ENCODE data around the gene KIF7.

Gene KIF7

GRCh38 chr15:89671687-89672086 is 16.4 kb upstream of the KIF7 start:
- no peak for DNase-seq

DNA sequence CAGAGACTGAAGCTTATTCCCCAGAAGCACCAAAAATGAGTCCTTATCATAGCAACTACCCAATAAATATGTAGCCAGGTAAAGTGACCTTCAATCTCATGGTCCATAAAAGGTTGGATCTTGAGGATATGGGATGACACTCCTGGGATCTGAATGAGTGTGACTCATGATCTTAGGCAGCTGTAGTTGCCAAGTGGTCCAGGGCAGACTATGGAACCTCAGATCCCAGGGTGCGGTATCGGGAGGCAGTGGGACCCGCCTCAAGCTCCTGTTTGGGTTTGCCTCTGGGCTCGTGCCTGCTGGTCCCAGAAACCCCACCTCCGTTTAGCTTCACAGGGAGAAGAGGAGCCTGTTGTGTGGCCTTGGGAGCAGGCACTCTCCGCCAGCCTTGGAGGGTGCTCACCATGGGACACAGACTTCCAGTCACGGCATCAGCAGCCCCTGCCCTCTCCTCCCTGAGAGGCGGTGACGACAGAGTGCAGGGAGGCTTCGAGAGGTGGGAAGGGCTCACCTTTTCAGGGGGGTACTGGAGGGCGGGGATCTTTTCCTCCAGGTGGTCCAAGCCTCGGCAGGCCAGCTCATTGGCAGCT is 15.8 kb upstream of the KIF7 start:
- no peak for DNase-seq

DNA sequence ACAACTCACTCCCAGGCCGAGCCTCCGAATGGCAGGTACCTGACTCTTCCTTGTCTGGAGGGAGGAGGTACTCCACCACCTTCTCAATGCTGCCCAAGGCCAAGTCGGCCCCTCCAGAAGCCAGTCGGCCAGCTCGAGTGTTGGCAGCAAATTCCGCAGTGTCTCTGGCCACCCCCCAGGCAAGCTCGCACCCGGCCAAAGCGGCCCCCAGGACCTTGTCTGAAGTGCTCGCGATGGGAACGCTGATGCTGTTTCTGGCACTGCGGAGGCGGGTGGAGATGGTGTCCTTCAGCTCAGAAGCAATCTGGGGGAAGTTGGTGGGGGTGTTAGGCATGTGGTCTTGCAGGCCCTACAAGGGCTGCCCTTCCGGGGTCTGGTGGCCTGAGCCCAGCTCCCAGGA is 14.7 kb upstream of the KIF7 start:
- peak in 1 of 58 donors; percentile 15 for DNase-seq

- no peak for DNase-seq
Measured at GRCh38 chr15:89669309-89669865, 14.1 kb upstream of the KIF7 start.

DNA sequence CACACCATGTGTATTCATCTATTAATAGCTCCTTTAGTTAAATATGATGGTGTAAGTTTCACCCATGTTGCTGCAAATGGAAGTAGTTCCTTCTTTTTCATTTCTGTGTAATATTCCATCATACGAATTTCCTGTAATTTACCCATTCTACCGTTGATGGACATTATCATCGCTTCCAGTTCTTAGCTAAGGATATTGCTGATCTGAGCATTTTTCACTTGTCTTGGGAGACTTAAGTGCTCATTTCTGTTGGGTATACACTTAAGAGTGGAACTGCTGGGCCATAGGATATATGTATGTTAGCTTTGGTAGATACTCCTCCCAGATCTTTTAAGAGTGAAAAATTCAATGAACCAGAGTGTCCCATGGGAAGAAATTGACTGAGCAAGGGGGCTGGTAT is 12.9 kb upstream of the KIF7 start:
- DNase-seq, result no peak

- no peak for DNase-seq
Measured at GRCh38 chr15:89667706-89667960, 12.4 kb upstream of the KIF7 start.

DNA sequence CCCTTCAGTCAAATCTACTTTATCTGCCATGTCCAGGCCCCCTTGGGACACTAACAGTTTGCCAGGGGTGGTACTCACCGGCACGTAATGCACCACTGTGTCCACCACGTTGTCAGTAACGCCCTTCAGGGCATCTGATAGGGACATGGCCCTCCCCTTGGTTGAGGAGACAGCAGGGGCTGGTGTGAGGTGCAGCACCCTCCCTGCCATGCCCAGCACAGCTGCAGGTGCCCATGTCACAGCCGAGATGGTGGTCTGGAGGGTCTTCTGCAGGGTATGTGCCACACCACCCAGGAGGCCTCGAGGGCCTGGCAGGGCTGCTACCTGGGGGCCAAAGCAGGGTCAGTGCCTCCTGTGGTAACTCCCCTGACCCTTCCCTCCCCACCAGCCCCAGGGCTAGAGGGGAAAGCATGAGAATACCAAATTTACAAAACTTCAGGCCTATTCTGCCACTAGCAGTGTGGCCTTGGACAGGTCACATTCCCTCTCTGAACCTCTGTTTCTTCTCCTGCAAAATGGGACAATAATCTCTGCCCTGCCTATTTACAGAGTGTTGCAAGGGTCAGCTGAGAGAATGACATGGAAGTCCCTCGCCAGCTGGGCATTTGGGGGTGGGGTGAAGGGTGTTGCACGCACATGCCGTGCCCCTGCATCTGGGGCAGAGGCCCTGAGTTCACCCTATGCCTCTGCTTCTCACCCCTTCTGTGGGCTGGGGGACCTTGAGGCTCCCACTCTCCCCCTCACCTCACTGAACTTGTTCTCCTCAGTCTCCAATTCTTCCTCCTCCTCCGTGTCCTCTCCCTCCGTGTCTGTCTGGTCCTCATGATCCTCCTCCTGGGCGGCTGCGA is 11.8 kb upstream of the KIF7 start:
- DNase-seq, result no peak

GRCh38 chr15:89666184-89666857 is 11.1 kb upstream of the KIF7 start:
- peak in 1 of 58 donors; percentile 44 for DNase-seq

GRCh38 chr15:89665449-89666181 is 10.3 kb upstream of the KIF7 start:
- DNase-seq, result peak in 11 of 58 donors; percentile 9 to 57 (median 38)

DNA sequence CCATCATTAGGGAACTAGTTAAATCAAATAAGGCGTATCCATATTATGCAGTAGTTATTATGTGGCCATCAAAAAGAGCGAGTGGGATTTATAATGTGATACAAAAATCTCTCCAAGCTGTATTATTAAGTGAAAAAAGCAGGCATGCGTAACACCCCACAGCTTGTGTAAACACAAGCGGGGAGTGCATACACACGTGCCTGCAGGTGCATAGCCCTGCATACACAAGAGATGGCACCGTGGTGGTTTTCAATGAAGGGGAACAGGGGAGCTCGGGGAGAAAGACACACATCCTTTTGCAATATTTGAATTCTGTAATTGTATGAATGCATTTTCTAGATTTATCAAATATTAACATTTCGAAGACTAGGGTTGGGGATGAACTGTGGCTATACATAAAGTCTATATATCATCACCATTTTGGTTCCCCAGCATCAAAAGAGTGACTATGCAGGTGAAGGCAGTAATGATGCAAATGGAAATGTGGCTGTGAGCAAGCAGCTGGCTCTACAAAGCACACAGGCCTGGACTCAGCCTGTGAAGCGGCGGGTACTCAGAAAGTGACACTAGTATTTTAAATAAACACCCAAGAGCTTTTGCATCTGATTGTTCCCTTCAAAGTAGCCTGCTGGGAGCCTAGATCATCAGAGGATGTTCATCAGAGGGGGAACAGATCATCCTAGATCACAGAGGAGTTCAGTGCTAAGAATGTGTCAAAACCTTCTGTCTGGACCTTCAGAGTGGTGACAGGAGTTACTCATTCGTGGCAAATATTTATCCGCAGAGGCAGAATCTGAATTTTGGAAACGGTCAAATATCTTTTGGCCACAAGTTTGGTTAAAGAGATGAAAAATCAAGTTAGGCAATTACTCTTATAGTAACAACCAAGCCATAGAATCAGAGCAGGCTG is 9.4 kb upstream of the KIF7 start:
- DNase-seq, result no peak

DNA sequence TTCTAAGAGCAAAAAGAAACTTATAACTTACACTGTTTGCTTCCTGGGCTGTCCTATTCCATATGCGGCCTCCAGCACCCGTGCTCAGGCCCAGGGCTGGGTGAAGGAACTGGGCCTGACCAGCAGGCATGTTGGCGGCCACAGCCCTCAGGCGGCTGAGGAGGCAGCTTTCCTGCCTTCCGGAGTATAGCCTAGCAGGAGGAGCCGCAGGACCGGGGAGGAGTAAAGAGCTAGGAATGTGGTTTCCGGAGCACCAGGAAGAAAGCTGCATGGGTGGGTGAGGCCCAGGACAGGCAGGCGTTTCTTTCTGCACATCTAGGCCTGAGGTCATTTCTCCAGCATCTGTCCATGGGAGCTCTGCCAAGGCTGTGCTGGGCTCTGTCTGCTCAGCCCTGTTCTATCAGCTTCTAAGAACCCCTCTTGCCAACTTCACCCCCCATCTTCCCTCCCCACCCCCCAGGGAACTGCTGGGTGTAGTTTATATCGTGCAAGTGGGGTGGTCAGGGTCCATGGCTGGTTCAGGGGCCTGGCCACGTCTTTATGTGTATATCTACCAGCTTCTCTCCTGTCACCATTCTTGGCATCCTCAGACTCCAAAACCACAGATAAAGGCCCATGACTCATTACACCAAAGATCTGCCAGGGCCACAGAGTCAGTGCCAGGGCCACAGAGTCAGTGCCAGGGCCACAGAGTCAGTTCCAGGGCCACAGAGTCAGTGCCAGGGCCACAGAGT is 7.8 kb upstream of the KIF7 start:
- no peak for DNase-seq

GRCh38 chr15:89660556-89660955 is 5.3 kb upstream of the KIF7 start:
- DNase-seq, result no peak

GRCh38 chr15:89659295-89659694 is 4.0 kb upstream of the KIF7 start:
- DNase-seq, result no peak

DNA sequence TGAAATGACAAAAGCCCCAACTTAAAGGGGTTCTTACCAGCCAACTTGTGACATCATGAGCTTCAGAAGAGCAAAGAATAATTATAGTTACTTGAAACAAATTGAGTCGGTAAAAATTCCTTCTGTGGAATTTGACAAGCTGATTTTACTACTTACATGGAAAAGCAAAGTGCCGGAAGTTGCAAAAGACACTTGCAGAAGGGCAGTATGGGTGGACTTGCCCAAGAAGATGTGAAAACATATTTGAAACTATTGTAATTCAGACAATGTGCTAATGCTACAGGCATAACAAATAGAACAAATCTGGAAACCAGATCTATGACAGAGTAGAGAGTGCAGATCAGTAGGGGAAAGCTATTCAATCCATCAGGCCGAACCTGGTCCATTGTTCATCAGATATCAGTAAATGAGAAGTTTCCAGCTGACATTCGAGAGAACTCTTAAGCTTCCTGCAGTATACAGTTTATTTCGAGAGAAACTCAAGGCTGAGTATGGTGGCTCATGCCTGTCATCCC is 2.5 kb upstream of the KIF7 start:
- DNase-seq, result no peak

GRCh38 chr15:89656116-89656815 is 999 bp upstream of the KIF7 start:
- no peak for DNase-seq

- no peak for DNase-seq
Measured at GRCh38 chr15:89654301-89654761, 936 bp downstream of the KIF7 start.

DNA sequence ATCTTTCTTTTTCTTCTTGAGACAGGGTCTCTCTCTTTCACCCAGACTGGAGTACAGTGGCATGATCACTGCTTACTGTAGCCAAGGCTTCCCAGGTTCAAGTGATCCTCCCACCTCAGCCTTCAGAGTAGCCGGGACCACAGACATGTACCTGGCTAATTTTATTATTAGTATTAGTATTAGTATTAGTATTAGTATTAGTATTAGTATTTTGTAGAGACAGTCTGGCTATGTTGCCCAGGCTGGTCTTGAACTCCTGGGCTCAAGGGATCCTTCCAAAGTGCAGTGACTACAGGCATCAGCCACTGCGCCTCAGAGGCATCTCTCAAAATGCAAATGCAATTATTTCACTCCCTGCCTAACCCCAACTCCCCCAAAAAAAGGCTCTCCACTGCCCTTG is 1.7 kb downstream of the KIF7 start:
- no peak for DNase-seq

- DNase-seq, result no peak
Measured at GRCh38 chr15:89652666-89653065, 2.6 kb downstream of the KIF7 start.

GRCh38 chr15:89652131-89652530 is 3.1 kb downstream of the KIF7 start:
- DNase-seq, result no peak
